Trophoblast cell (in vitro differentiated cells and primary cell): ENCODE data around the gene TRERF1.
"Not testable (repeated sequence)": the region's sequence is repeated elsewhere in the genome, so short reads cannot be mapped to it uniquely, and the experiment has no call there.

Experiments used
- DNase-seq, 2 donors: peaks; one replicate each; pipeline ENCODE4 v3.0.0-alpha.2; 2016
- H2AFZ ChIP-seq: 2 replicates; pipeline ENCODE4 v1.6.1; 2013; ENCODE audit warnings: low read length, moderate library complexity, mild to moderate bottlenecking; ENCODE audit not compliant: insufficient read depth, poor library complexity
- H2AK5ac ChIP-seq: 2 replicates; pipeline ENCODE4 v1.6.1; 2013; ENCODE audit warnings: mild to moderate bottlenecking, low read length
- H2BK120ac ChIP-seq: 2 replicates; pipeline ENCODE4 v1.6.1; 2013; ENCODE audit warnings: low read length, mild to moderate bottlenecking, moderate library complexity; ENCODE audit not compliant: insufficient read depth, poor library complexity
- H2BK12ac ChIP-seq: 2 replicates; pipeline ENCODE4 v1.6.1; 2013; ENCODE audit warnings: mild to moderate bottlenecking, low read length, moderate library complexity
- H2BK5ac ChIP-seq: 2 replicates; pipeline ENCODE4 v1.6.1; 2013; ENCODE audit warnings: low read length, low read depth, moderate library complexity, mild to moderate bottlenecking; ENCODE audit not compliant: poor library complexity
- H3K14ac ChIP-seq: 2 replicates; pipeline ENCODE4 v1.6.1; 2013; ENCODE audit warnings: mild to moderate bottlenecking, low read length
- H3K18ac ChIP-seq: 2 replicates; pipeline ENCODE4 v1.6.1; 2013; ENCODE audit warnings: mild to moderate bottlenecking, low read length
- H3K23ac ChIP-seq: 2 replicates; pipeline ENCODE4 v1.6.1; 2013; ENCODE audit warnings: low read length
- H3K27ac ChIP-seq: 2 replicates; pipeline ENCODE4 v1.5.1; 2013; ENCODE audit warnings: low read depth, mild to moderate bottlenecking, inconsistent platforms, low read length, moderate library complexity
- H3K27me3 ChIP-seq: 2 replicates; pipeline ENCODE4 v1.6.1; 2013; ENCODE audit warnings: inconsistent platforms, mild to moderate bottlenecking, low read length, moderate library complexity; ENCODE audit not compliant: insufficient read depth
- H3K36me3 ChIP-seq, 2 experiments: 1 replicate in 1 of 2; 2 replicates in 1 of 2; pipeline ENCODE4 v1.6.1; 2013; ENCODE audit warnings: low read length in 2 of 2, mild to moderate bottlenecking in 2 of 2, moderate library complexity in 1 of 2; ENCODE audit not compliant: insufficient read depth in 2 of 2, control insufficient read depth in 1 of 2
- H3K4ac ChIP-seq: 2 replicates; pipeline ENCODE4 v1.6.1; 2013; ENCODE audit warnings: low read depth, mild to moderate bottlenecking, low read length, moderate library complexity
- H3K4me1 ChIP-seq, 2 experiments: 1 replicate in 1 of 2; 2 replicates in 1 of 2; pipeline ENCODE4 v1.6.1; 2013; ENCODE audit warnings: low read length in 2 of 2, mild to moderate bottlenecking in 2 of 2, moderate library complexity in 1 of 2; ENCODE audit not compliant: insufficient read depth in 2 of 2, control insufficient read depth in 1 of 2
- H3K4me2 ChIP-seq: 2 replicates; pipeline ENCODE4 v1.6.1; 2013; ENCODE audit warnings: inconsistent platforms, mild to moderate bottlenecking, low read length, moderate library complexity
- H3K4me3 ChIP-seq: 2 replicates; pipeline ENCODE4 v1.5.1; 2013; ENCODE audit warnings: mild to moderate bottlenecking, low read depth, low read length, inconsistent platforms
- H3K79me1 ChIP-seq: one replicate; pipeline ENCODE4 v1.6.1; 2013; ENCODE audit warnings: low read length
- H3K79me2 ChIP-seq: 2 replicates; pipeline ENCODE4 v1.6.1; 2013; ENCODE audit warnings: low read length, mild to moderate bottlenecking; ENCODE audit not compliant: control insufficient read depth, insufficient read depth, poor library complexity
- H3K9ac ChIP-seq: 2 replicates; pipeline ENCODE4 v1.6.1; 2013; ENCODE audit warnings: mild to moderate bottlenecking, low read length
- H3K9me3 ChIP-seq: 2 replicates; pipeline ENCODE4 v1.6.1; 2013; ENCODE audit warnings: low read depth, mild to moderate bottlenecking, control low read depth, inconsistent platforms, low read length; ENCODE audit not compliant: insufficient read depth
- H4K12ac ChIP-seq: 2 replicates; pipeline ENCODE4 v1.6.1; 2013; ENCODE audit warnings: low read depth, mild to moderate bottlenecking, low read length, moderate library complexity
- H4K8ac ChIP-seq: 2 replicates; pipeline ENCODE4 v1.6.1; 2013; ENCODE audit warnings: low read depth, mild to moderate bottlenecking, low read length, moderate library complexity
- H4K91ac ChIP-seq: one replicate; pipeline ENCODE4 v1.6.1; 2013; ENCODE audit warnings: low read depth, mild to moderate bottlenecking, low read length, moderate library complexity
- WGBS: extraction: QIAGEN DNeasy Blood & Tissue Kit; methylation state at CpG from one replicate; pipeline ENCODE4 v1.1.7; 2013; ENCODE audit warnings: missing lambda C conversion rate; ENCODE audit not compliant: insufficient read length, insufficient coverage; ENCODE audit errors: extremely low coverage; 5-methylcytosine and 5-hydroxymethylcytosine counted together

The TRERF1 gene

DNA sequence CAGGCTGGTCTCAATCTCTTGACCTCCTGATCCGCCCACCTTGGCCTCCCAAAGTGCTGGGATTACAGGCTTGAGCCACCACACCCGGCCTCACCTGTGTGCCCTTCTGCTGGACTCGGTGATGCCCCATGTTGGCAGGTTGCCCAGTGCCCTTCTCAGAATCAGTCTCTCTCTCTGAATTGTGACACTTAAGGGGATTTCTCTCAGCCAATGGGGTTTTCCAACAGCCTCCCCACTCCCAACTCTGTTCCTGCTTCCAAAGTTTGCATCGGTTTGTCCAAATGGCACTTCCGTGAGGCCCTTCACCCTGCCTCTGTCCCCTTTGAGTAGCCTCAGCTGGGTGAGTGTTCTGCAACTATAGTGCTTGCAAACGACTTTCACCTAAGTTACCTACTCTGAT, 230.9 kb downstream of the TRERF1 start:
- Histone ChIP-seq H2BK12ac (peak overlapping the region; percentile 3), H3K9ac (no peak overlapping the region), H3K79me1 (peaks cover 2% of the 10 kb centered on the region), H2AFZ (no peak overlapping the region), H3K18ac (no peak overlapping the region), H3K4me2 (no peak overlapping the region), H2BK5ac (no peak overlapping the region), H3K27ac (no peak overlapping the region), H2BK120ac (no peak overlapping the region), H3K79me2 (no peaks in the 10 kb centered on the region), H3K9me3 (peaks cover 1% of the 10 kb centered on the region), H3K36me3 (no peaks in the 10 kb centered on the region), H3K4ac (no peak overlapping the region), H3K14ac (no peak overlapping the region), H4K91ac (peak overlapping the region; percentile 5), H3K4me3 (no peak overlapping the region), H4K12ac (no peak overlapping the region), H4K8ac (no peak overlapping the region), H3K27me3 (no peaks in the 10 kb centered on the region), H2AK5ac (peak overlapping the region; percentile 46), H3K4me1 (no peaks in the 10 kb centered on the region), H3K23ac (no peak overlapping the region)
- no CpG with 5 or more reads among the region's 6 CpGs for WGBS
- no peak for DNase-seq

DNA sequence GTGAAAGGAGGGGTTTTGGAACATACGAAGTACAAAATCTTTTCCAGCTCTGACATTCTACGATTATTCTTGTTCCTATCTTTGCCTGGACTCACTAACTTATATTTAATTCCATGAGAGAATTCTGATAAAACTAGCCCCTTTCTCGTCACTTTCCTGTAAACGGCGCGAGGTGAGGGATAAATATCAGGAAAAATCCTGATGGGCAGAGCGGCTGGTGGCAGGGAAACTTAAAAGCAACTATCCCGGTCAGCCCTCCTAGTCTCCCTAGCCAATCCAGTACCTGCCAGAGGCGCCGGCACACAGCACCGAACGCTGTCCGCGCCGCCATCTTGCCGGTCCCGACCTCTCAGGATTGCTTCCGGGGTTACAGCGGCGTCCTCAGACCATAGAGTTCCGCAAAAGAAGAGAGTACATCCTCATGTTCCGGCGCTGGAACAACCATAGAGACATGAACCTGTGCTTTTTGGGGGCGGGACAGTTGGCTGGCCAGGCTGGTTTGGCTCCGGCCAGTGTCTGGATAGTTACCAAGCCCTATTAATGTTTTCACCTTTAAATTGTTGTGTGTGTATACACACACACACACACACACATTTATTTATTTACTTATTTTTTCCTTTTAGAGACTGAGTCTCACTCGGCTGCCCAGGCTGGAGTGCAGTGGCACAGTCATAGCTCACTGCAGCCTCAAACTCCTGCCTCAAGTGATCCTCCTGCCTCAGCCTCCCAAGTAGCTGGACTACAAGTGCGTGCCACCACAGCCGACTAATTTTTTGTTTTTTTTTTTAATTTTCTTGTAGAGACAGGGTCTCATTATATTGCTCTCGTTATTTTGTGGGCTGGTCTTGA, 234.0 kb downstream of the TRERF1 start, which contains the start of gene MRPS10:
Gene MRPS10, minus strand, starts transcription at position 343 of the 849 bp plus-strand sequence. Its CDS starts 12 bp downstream, at position 331.
- H3K4me1 ChIP-seq, result no peaks in the 10 kb centered on the region
- peak within 1 kb of the TSS; percentile 93 for H4K8ac ChIP-seq
- peak within 1 kb of the TSS; percentile 75 for H3K27ac ChIP-seq
- peak within 1 kb of the TSS; percentile 51 for H4K91ac ChIP-seq
- H3K79me1 ChIP-seq, result peaks cover 2% of the 10 kb centered on the region
- peaks cover 4 to 5% of the 10 kb centered on the region in 2 experiments for H3K36me3 ChIP-seq
- peak within 1 kb of the TSS; percentile 98 for H3K4me2 ChIP-seq
- peak within 1 kb of the TSS; percentile 78 for H3K4me3 ChIP-seq
- no peaks in the 10 kb centered on the region for H3K79me2 ChIP-seq
- H3K18ac ChIP-seq, result no peak within 1 kb of the TSS
- H2BK120ac ChIP-seq, result no peak within 1 kb of the TSS
- peak within 1 kb of the TSS; percentile 93 for H4K12ac ChIP-seq
- no peak within 1 kb of the TSS for H2BK12ac ChIP-seq
- H3K27me3 ChIP-seq, result no peaks in the 10 kb centered on the region
- peaks cover 1% of the 10 kb centered on the region for H3K9me3 ChIP-seq
- peak within 1 kb of the TSS; percentile 70 for H3K4ac ChIP-seq
- no peak within 1 kb of the TSS for H3K23ac ChIP-seq
- H3K9ac ChIP-seq, result peak within 1 kb of the TSS; percentile 77
- no peak within 1 kb of the TSS for H2AK5ac ChIP-seq
- H3K14ac ChIP-seq, result peak within 1 kb of the TSS; percentile 78
- H2BK5ac ChIP-seq, result no peak within 1 kb of the TSS
- no CpG with 5 or more reads among the region's 29 CpGs for WGBS
- peak; percentile 96 to 97 for DNase-seq
- peak within 1 kb of the TSS; percentile 98 for H2AFZ ChIP-seq

DNA sequence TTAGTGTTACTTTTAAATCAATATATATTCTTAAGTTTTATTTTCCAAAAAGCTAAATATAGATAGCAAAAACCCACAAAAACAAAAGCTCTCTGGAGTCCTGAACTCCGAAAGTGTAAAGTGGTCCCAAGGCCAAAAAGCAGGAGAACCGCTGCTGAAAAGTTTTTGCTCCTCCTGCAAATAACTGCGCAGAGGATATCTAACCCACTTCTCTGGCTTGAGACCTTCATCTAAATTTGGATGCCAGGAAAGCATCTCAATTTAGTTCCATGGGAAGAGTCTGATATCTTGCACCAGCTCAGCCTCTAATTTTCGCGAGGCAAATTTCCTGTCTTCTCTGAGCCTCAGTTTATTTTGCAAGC, 234.6 kb downstream of the TRERF1 start:
- Histone ChIP-seq H3K9ac (peak overlapping the region; percentile 21), H3K23ac (no peak overlapping the region), H3K36me3 (peaks cover 5% of the 10 kb centered on the region in 2 experiments), H4K8ac (peak overlapping the region; percentile 62), H4K91ac (no peak overlapping the region), H2BK12ac (no peak overlapping the region), H2BK120ac (no peak overlapping the region), H2BK5ac (no peak overlapping the region), H3K4me1 (no peaks in the 10 kb centered on the region), H3K4me3 (peak overlapping the region; percentile 18), H3K4me2 (peak overlapping the region; percentile 98), H3K4ac (no peak overlapping the region), H2AFZ (no peak overlapping the region), H3K9me3 (no peaks in the 10 kb centered on the region), H3K79me1 (peaks cover 2% of the 10 kb centered on the region), H3K14ac (no peak overlapping the region), H3K18ac (no peak overlapping the region), H3K79me2 (no peaks in the 10 kb centered on the region), H2AK5ac (no peak overlapping the region), H4K12ac (no peak overlapping the region), H3K27ac (peak overlapping the region; percentile 75), H3K27me3 (no peaks in the 10 kb centered on the region)
- no peak for DNase-seq
- no CpG with 5 or more reads among the region's 5 CpGs for WGBS

- H3K9me3 ChIP-seq, H3K27me3 ChIP-seq, H2BK12ac ChIP-seq, H3K4me2 ChIP-seq, H2AFZ ChIP-seq, H3K36me3 ChIP-seq, H3K4me3 ChIP-seq, H3K79me1 ChIP-seq, H2BK120ac ChIP-seq, H3K27ac ChIP-seq, H3K14ac ChIP-seq, H3K23ac ChIP-seq, H4K91ac ChIP-seq, H4K12ac ChIP-seq, H3K79me2 ChIP-seq, H2AK5ac ChIP-seq, DNase-seq, H4K8ac ChIP-seq, H2BK5ac ChIP-seq, H3K4me1 ChIP-seq, H3K9ac ChIP-seq: not testable (repeated sequence)
- H3K18ac ChIP-seq, result peak overlapping the region; percentile 11
- WGBS, result no CpG with 5 or more reads among the region's 18 CpGs
- peak overlapping the region; percentile 8 for H3K4ac ChIP-seq
These were observed 235.2 kb downstream of the TRERF1 start for GRCh38 chr6:42216495-42216894.
